Measurements from ENCODE around the gene TWF1. TPM values are rescaled to one million over a fixed set of nuclear protein-coding genes. Genes with fewer than 3 reads are reported as not detected.

The TWF1 gene
- total and polyA plus RNA-seq, 8 donors, result 26.3 to 51.3 (median 34.8) TPM

GRCh38 chr12:43816168-43816567 is 10.1 kb upstream of the TWF1 start:
- Histone ChIP-seq H3K36me3 (no peaks in the 10 kb centered on the region), H3K4me3 (no peak overlapping the region), H3K27me3 (no peaks in the 10 kb centered on the region), H3K9me3 (no peaks in the 10 kb centered on the region), H3K27ac (no peak overlapping the region), H3K4me1 (no peaks in the 10 kb centered on the region)
- FAIRE-seq (no peak), DNase-seq (no peak), ATAC-seq (no peak)
- no peak for TF ChIP-seq CTCF (IDR thresholded peaks at IDR 0.05)
- 84 to 86% methylated on average over 3 of the region's 3 CpGs for WGBS, 2 donors
- intact Hi-C loops (cut with DNase I), result no loop called here

GRCh38 chr12:43815416-43815815 is 9.3 kb upstream of the TWF1 start:
- intact Hi-C loops (cut with DNase I), result no loop called here
- H3K27ac ChIP-seq, result no peak overlapping the region
- no peak for TF ChIP-seq CTCF (IDR thresholded peaks at IDR 0.05)
- H3K27me3 ChIP-seq, result no peaks in the 10 kb centered on the region
- no peaks in the 10 kb centered on the region for H3K9me3 ChIP-seq
- FAIRE-seq, result no peak
- no peaks in the 10 kb centered on the region for H3K4me1 ChIP-seq
- no peaks in the 10 kb centered on the region for H3K36me3 ChIP-seq
- no peak for ATAC-seq
- WGBS, 2 donors, result 66 to 73% methylated on average over 3 of the region's 3 CpGs
- DNase-seq, result no peak
- no peak overlapping the region for H3K4me3 ChIP-seq

GRCh38 chr12:43812926-43813325 is 6.8 kb upstream of the TWF1 start:
- Histone ChIP-seq H3K27me3 (no peaks in the 10 kb centered on the region), H3K36me3 (no peaks in the 10 kb centered on the region), H3K9me3 (no peaks in the 10 kb centered on the region), H3K4me3 (no peak overlapping the region), H3K27ac (no peak overlapping the region), H3K4me1 (no peaks in the 10 kb centered on the region)
- ATAC-seq, result no peak
- no peak for FAIRE-seq
- no peak for DNase-seq
- WGBS, 2 donors, result 92 to 95% methylated on average over 4 of the region's 4 CpGs
- TF ChIP-seq CTCF (IDR thresholded peaks at IDR 0.05), result no peak
- intact Hi-C loops (cut with DNase I), result no loop called here

- DNase-seq (no peak), FAIRE-seq (no peak), ATAC-seq (no peak)
- 67 to 76% methylated on average over 2 of the region's 2 CpGs for WGBS, 2 donors
- H3K27ac ChIP-seq, result no peak overlapping the region
- TF ChIP-seq CTCF (IDR thresholded peaks at IDR 0.05), result no peak
- H3K27me3 ChIP-seq, result no peaks in the 10 kb centered on the region
- no peak overlapping the region for H3K4me3 ChIP-seq
- intact Hi-C loops (cut with DNase I), result no loop called here
- H3K9me3 ChIP-seq, result no peaks in the 10 kb centered on the region
- peaks cover 0 to under 1% (median 0%) of the 10 kb centered on the region in 3 donors for H3K4me1 ChIP-seq
- no peaks in the 10 kb centered on the region for H3K36me3 ChIP-seq
Measured at GRCh38 chr12:43812057-43812456, 5.9 kb upstream of the TWF1 start.

GRCh38 chr12:43807386-43807785 is 1.3 kb upstream of the TWF1 start:
- H3K27ac ChIP-seq, result no peak overlapping the region
- 89 to 91% methylated on average over 3 of the region's 3 CpGs for WGBS, 2 donors
- no peaks in the 10 kb centered on the region for H3K9me3 ChIP-seq
- FAIRE-seq, result no peak
- H3K4me3 ChIP-seq, result no peak overlapping the region
- no peak for ATAC-seq
- TF ChIP-seq CTCF (IDR thresholded peaks at IDR 0.05), result no peak
- intact Hi-C loops (cut with DNase I), result no loop called here
- no peak for DNase-seq
- peaks cover 0 to 5% (median 0%) of the 10 kb centered on the region in 3 donors for H3K36me3 ChIP-seq
- no peaks in the 10 kb centered on the region for H3K27me3 ChIP-seq
- H3K4me1 ChIP-seq, result peaks cover 11 to 27% (median 27%) of the 10 kb centered on the region in 3 donors

All from pancreas (tissue), 10 donors.